GM21825 (cell line): ENCODE results near the gene HECA.
A peak's percentile ranks its signal among the peaks of the same experiment; 100 is the strongest.

ENCODE experiments used
- ATAC-seq: cut with Tn5 transposase; IDR thresholded peaks from one replicate; pipeline ENCODE4 v1.9.1; 2021; ENCODE audit warnings: mild to moderate bottlenecking, moderate library complexity; ENCODE audit not compliant: unreplicated experiment

The HECA gene

GRCh38 chr6:139159016-139159415, 24.1 kb downstream of the HECA start:
- no peak for ATAC-seq

GRCh38 chr6:139161169-139161568, 26.3 kb downstream of the HECA start:
- ATAC-seq = peak; percentile 16

DNA sequence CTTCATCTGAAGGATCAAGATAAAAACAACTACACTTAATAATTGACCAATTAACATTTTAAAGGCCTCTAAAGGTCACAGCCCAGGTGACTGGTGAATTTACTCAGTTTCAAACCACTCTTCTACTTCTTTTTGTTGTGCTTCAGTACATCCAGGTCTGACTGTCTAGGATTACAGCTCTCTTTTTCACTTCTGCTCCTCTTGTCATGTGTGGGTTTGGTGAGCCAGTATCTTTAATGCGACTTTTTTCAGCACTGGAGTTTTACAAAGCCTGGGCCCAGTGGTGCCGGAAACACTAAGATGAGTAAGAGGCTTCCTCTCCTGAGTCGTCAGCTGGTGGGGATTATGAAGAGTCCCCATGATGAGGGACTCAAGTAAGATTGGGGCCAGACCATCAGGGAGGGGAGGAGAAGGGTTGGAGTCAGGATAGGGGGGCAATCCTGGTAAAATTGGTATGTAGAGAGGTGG, 27.0 kb downstream of the HECA start:
- ATAC-seq = peak; percentile 98

- no peak for ATAC-seq
These were observed 29.1 kb downstream of the HECA start for GRCh38 chr6:139164001-139164400.

DNA sequence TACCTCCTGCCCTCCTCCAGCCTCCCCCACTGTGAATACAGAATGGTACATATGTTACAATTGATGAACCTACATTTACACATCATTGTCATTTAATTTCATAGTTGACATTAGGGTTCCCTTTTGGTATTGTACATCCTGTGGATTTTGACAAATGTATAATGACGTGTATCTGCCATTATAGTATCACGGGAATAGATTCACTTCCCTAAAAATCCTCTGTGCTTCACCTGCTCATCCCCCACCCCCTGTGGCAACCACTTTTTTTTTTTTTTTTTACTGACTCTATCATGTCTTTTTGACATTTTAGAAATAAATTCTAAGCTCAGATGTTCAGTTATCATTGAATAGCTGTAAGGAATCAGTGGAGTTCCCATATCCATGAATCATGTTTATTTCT, 30.4 kb downstream of the HECA start:
- no peak for ATAC-seq

DNA sequence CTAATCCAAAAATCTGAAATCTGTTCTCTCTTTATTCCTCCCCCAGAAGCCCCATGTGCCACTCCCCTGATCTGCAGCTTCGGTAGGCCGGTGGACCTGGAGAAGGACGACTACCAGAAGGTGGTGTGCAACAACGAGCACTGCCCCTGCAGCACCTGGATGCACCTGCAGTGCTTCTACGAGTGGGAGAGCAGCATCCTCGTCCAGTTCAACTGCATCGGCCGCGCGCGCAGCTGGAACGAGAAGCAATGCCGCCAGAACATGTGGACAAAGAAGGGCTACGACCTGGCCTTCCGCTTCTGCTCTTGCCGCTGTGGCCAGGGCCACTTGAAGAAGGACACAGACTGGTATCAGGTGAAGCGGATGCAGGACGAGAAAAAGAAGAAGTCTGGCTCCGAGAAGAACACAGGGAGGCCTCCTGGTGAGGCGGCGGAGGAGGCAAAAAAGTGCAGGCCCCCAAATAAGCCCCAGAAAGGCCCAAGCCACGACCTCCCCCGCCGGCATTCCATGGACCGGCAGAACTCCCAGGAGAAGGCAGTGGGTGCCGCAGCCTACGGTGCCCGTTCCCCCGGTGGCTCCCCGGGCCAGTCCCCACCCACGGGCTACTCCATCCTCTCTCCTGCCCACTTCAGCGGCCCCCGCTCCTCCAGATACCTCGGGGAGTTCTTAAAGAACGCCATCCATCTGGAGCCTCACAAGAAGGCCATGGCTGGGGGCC, 31.5 kb downstream of the HECA start:
- no peak for ATAC-seq

GRCh38 chr6:139166956-139167313, 32.1 kb downstream of the HECA start:
- ATAC-seq = no peak

GRCh38 chr6:139172151-139172550, 37.3 kb downstream of the HECA start:
- ATAC-seq = no peak

DNA sequence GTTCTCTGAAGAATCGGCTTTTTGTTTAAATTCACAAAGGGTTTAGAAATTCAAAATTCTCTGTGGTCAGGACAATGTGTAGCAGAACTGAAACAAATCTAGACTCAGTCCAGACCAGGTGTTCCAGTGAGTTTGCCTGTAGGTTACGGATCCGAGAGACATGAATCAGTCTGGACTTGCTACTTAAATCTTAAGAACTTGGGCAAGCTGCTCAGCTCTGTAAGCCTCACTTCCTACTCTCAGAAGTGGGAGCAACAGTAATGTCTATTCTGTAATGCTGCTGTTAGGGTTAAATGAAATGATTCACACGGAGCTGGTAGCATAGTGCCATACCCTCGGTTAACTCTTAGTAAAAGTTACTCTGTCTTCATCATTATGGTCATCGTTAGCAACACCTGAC, 37.7 kb downstream of the HECA start:
- ATAC-seq = no peak

DNA sequence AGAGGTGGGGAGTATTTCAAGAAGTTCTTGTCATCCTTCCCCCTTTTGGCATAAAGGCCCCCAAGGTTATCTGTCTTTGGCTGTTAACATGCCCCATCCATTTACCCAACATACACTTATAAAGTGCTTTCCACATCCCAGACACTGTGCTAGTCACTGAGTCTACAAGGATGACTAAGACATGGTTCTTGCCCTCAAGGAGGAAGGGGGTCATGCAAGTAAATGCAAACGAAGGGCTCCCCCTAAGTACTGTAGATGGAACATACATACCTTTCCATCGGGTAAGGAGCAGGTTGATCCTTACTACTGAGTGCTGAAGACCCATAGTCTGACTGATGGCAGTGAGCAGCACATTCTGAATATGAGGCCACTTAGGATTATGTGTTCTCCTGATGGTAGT, 38.3 kb downstream of the HECA start:
- ATAC-seq = no peak

DNA sequence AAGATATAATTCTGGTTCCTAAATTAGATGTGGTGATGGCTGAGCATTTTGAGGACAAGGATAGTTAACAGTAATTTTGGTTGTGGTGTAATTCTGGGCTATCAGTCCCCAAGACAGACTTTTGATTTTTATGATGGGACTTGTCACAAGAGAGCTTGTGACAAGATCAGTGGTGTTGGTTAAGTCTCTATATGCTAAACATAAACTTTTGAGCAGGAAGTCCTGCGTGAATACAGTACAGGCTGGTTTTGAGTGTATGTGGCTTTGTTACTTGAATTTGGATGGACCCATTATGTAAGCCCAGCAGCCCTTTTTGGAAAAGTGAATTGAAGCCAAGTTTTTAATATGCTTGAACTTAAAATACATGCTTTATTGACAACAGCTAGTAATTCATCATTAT, 38.9 kb downstream of the HECA start:
- no peak for ATAC-seq

GRCh38 chr6:139174961-139175360, 40.1 kb downstream of the HECA start:
- no peak for ATAC-seq

- peak; percentile 65 for ATAC-seq
These were observed 40.6 kb downstream of the HECA start for GRCh38 chr6:139175389-139175948.

GRCh38 chr6:139181236-139181635, 46.4 kb downstream of the HECA start:
- ATAC-seq = no peak

DNA sequence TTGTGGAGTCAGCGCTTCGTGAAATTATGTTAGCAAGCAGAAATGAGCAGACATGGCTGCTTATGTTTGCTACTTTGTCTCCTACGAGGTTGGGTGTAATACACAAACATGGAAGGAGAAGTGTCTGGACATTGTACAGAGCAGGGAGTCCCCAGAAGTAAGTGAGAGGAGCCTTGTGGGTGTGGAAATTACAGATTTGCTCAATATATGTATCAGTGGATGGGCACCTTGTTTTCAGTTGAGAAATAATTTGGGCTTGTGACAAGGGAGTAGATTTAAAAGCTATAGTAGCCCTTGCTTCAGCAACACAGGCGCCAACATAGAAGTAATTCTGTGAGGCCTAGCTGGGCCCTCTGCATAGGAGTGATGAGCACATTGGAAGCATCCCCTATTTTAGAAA, 49.2 kb downstream of the HECA start:
- ATAC-seq = no peak

GRCh38 chr6:139184459-139184858, 49.6 kb downstream of the HECA start:
- ATAC-seq = no peak

DNA sequence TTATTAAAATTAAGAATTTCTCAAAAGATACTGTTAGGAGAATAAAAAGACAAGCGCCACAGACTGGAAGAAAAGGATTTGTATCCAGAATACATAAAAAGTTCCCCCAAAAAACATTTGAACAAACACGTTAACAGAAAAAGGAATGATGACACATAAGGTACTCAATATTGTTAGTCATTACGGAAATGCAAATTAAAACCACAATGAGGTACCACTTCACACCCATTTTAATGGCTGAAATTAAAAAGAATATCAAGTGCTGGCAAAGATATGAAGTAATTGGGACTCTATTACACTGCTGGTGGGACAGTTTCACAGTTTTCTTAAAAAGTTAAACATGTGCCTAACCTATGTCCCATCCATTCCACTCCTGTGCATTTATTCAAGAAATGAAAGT, 51.4 kb downstream of the HECA start:
- ATAC-seq = no peak

DNA sequence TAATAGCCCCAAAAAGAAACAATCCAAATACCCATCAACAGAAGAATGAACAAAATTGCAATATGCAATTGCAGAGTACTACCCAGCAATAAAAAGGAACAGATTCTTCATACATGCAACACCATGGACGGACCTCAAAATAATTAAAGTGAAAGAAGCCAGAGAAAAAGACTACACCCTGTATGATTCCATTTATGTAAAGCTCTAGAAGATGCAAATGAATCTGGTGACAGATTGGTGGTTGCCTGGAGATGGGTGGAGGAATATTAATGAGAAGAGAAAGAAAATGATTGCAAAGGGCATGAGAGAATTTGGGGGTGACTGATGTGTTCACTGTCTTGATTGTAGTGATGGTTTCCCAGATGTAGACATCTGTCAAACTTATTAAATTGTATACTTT, 51.8 kb downstream of the HECA start:
- ATAC-seq = no peak

DNA sequence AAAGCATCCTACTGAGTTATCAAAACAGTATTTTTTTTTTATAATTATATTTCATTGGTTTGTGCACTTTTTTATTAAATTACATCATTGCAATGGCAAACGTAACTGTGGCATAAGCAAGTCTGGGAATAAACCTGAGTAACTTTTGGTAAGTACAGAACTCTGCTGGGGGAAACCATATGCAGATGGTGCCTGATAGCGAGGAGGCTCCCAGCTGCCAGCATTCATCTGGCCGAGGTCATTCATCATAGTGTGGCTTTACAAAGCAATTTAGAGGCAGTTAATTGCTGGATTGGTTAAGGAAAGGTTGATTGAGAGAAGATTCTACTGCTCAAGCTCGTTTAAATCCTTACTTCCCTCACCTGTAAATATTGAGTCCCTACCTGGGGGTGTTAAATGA, 52.6 kb downstream of the HECA start:
- ATAC-seq = no peak

DNA sequence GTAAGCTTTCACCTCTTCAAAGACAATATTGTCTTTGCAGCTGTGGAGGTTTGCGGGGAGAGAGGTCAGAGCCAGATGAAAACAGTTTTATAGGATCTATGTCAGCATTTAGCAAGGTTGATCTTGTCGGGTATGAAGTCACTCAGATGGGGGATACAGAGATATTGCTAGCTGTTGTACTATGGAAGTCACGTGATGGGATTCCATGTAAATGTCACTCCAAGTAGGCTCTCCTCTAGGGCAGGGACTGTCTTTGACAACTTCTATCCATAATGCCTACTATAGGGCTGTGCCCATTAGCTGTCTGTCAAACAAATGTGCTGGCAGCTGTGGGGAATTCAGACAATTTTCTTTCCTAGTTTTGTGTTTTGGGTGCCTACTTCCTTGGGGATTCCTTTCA, 54.8 kb downstream of the HECA start:
- no peak for ATAC-seq

GRCh38 chr6:139194740-139195139, 59.9 kb downstream of the HECA start:
- no peak for ATAC-seq

DNA sequence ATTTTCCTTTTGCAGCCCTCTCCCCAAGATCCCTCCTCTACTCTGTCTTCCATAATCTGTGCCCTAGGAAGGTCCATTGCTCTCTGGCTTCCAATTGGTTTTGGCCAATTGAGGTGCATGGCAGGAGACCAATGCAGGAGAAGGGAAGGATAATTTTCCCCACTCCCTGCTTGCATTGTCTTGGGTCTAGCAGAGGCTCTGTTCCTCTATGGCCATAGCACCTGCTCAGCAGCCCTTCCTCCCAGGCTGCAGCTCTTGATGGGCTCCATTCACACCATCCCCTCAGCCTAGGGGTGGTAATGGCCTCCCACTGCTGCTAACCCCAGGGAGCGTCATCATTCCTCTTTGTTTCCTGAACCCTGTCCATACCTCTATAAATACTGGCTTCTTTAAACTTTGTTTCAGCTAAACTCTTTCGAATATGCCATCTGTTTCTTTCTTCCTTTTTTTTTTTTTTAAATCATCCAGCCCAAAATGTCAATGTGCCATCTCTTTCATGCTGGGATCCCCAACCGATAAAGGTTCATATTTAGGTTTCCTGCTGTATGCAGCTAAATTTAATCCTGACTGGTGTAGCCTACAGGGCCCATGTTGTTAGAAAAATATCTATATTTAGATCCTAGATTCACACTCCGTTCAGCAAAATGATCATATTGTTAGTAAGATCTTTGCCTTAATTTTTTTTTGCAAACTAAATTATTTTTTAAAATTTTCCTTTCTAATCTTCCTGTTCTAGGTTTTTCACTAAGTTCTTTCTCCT, 63.8 kb downstream of the HECA start:
- ATAC-seq = no peak
